ENCODE data around the gene VIPR1. TPM values are rescaled to one million over a fixed set of nuclear protein-coding genes. Genes with fewer than 3 reads are reported as not detected.

Gene VIPR1
- total and polyA plus RNA-seq, 2 donors (not counting 1 experiment from before 2014, with no cell fraction given): 0.79 to 5.8 TPM

DNA sequence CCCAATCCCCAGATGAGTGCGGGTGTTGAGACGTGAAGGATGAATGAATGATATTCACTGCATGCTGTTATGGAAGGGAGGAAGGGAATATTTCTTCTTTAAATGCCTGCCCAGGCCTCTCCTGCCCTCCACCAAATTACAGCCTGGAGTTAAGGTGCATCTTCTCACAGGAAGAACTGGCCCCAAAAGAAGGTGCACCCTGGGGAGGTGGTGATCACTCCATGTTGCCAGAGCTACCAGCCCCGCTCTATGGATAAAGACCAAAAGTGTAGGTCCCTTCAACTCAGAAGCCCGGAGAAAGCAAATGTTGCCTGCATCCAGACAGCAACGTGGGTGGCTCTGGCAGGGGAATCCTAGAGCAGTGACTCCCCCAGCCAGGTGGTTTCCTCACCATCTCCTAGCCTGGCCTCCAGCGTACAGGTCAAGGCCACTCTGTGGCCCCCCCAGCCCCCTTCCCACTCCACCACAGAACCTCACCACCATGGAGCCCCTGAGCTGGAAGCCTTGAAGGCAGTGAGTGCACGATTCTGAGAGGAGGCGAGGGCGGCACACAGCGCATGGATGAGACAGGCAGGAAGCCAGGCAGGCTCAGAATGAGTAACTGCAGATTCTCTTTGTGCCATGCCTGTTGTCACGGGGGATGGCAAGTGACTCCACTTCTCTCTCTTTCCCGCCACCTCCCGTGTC is 3.5 kb upstream of the VIPR1 start:
- Histone ChIP-seq H3K4me1 (ENCODE audit: control insufficient read depth in 2 of 2, insufficient read depth in 2 of 2, low read length in 2 of 2) (peaks cover 11 to 21% of the 10 kb centered on the region in 2 donors), H3K9me3 (ENCODE audit: control extremely low read depth in 1 of 3, control insufficient read depth in 2 of 3, insufficient read depth in 1 of 3, low read length in 2 of 3) (no peaks in the 10 kb centered on the region), H3K4me2 (replicated peaks; ENCODE audit: low read depth, low read length, poor library complexity, severe bottlenecking) (no peak overlapping the region), H3K79me2 (ENCODE audit: control insufficient read depth, insufficient read depth, low read length) (no peaks in the 10 kb centered on the region), H3K27ac (ENCODE audit: low read length in 2 of 2) (no peak overlapping the region), H3K27me3 (replicated peaks in 1 of 4; ENCODE audit: control extremely low read depth in 1 of 4, control insufficient read depth in 3 of 4, insufficient read depth in 4 of 4, low read length in 3 of 4) (peaks cover 0 to 38% (median 16%) of the 10 kb centered on the region in 4 experiments), H2AFZ (ENCODE audit: insufficient read depth, low read depth, low read length, poor library complexity, severe bottlenecking) (no peak overlapping the region), H3K4me3 (ENCODE audit: control extremely low read depth in 1 of 5, extremely low read depth in 1 of 5, insufficient read depth in 1 of 5, low read depth in 2 of 5, low read length in 4 of 5) (no peak overlapping the region), H3K9ac (ENCODE audit: low read length) (no peak overlapping the region), H3K36me3 (replicated peaks in 1 of 2; ENCODE audit: control extremely low read depth in 1 of 2, control insufficient read depth in 1 of 2, extremely low read depth in 1 of 2, insufficient read depth in 2 of 2, low read length in 1 of 2) (no peaks in the 10 kb centered on the region), H4K20me1 (ENCODE audit: control insufficient read depth, insufficient read depth, low read length, poor library complexity, severe bottlenecking) (no peaks in the 10 kb centered on the region)
- Mint-ChIP-seq H3K4me1 (peaks cover 25% of the 10 kb centered on the region), H3K27me3 (peaks cover 35% of the 10 kb centered on the region), H3K27ac (no peak overlapping the region), H3K4me3 (no peak overlapping the region), H3K9me3 (ENCODE audit: insufficient read depth) (no peaks in the 10 kb centered on the region)
- 84% methylated on average over 9 of the region's 13 CpGs for WGBS (ENCODE audit: insufficient coverage)
- CTCF ChIA-PET: interaction anchor here (1.0 kb wide), 1 partner anchor 13 kb away, joined by 3 read pairs; no protein-coding TSS in a partner anchor
- intact Hi-C loops (cut with micrococcal nuclease): no loop called here
- ATAC-seq (ENCODE audit: low read depth): no peak
- POLR2A ChIA-PET: no interaction called here
- no peak for TF ChIP-seq CTCF (IDR thresholded peaks at IDR 0.05)
- TF ChIP-seq EZH2 (IDR thresholded peaks at IDR 0.05; ENCODE audit: borderline replicate concordance, insufficient read depth, low read depth, low read length, poor library complexity, severe bottlenecking): no peak
- no peak for DNase-seq

- H3K27me3 Mint-ChIP-seq: peaks cover 35% of the 10 kb centered on the region
- CTCF ChIA-PET: no interaction called here
Observed at GRCh38 chr3:42499478-42499871, 3.0 kb upstream of the VIPR1 start.

More at GRCh38 chr3:42499478-42499871, 3.0 kb upstream of the VIPR1 start:
- Mint-ChIP-seq H3K27ac (no peak overlapping the region), H3K4me3 (no peak overlapping the region), H3K4me1 (peaks cover 25% of the 10 kb centered on the region), H3K9me3 (ENCODE audit: insufficient read depth) (no peaks in the 10 kb centered on the region)
- Histone ChIP-seq H3K27ac (ENCODE audit: low read length in 2 of 2) (no peak overlapping the region), H2AFZ (ENCODE audit: insufficient read depth, low read depth, low read length, poor library complexity, severe bottlenecking) (no peak overlapping the region), H4K20me1 (ENCODE audit: control insufficient read depth, insufficient read depth, low read length, poor library complexity, severe bottlenecking) (no peaks in the 10 kb centered on the region), H3K4me1 (ENCODE audit: control insufficient read depth in 2 of 2, insufficient read depth in 2 of 2, low read length in 2 of 2) (peaks cover 11 to 21% of the 10 kb centered on the region in 2 donors), H3K36me3 (replicated peaks in 1 of 2; ENCODE audit: control extremely low read depth in 1 of 2, control insufficient read depth in 1 of 2, extremely low read depth in 1 of 2, insufficient read depth in 2 of 2, low read length in 1 of 2) (no peaks in the 10 kb centered on the region), H3K4me3 (ENCODE audit: control extremely low read depth in 1 of 5, extremely low read depth in 1 of 5, insufficient read depth in 1 of 5, low read depth in 2 of 5, low read length in 4 of 5) (no peak overlapping the region), H3K9ac (ENCODE audit: low read length) (no peak overlapping the region), H3K9me3 (ENCODE audit: control extremely low read depth in 1 of 3, control insufficient read depth in 2 of 3, insufficient read depth in 1 of 3, low read length in 2 of 3) (no peaks in the 10 kb centered on the region), H3K79me2 (ENCODE audit: control insufficient read depth, insufficient read depth, low read length) (no peaks in the 10 kb centered on the region), H3K27me3 (replicated peaks in 1 of 4; ENCODE audit: control extremely low read depth in 1 of 4, control insufficient read depth in 3 of 4, insufficient read depth in 4 of 4, low read length in 3 of 4) (peaks cover 0 to 38% (median 16%) of the 10 kb centered on the region in 4 experiments), H3K4me2 (replicated peaks; ENCODE audit: low read depth, low read length, poor library complexity, severe bottlenecking) (no peak overlapping the region)
- DNase-seq (no peak), ATAC-seq (ENCODE audit: low read depth) (no peak)
- intact Hi-C loops (cut with micrococcal nuclease): no loop called here
- no peak for TF ChIP-seq CTCF (IDR thresholded peaks at IDR 0.05)
- no peak for TF ChIP-seq EZH2 (IDR thresholded peaks at IDR 0.05; ENCODE audit: borderline replicate concordance, insufficient read depth, low read depth, low read length, poor library complexity, severe bottlenecking)
- POLR2A ChIA-PET: no interaction called here
- 80% methylated on average over 1 of the region's 3 CpGs for WGBS (ENCODE audit: insufficient coverage)
